HG03159 (cell line): Measurements from ENCODE around the gene SLCO2A1.

ENCODE experiments used
- ATAC-seq: cut with Tn5 transposase; IDR thresholded peaks from one replicate; pipeline ENCODE4 v1.9.1; 2021; ENCODE audit warnings: mild to moderate bottlenecking, moderate library complexity; ENCODE audit not compliant: unreplicated experiment

The SLCO2A1 gene

GRCh38 chr3:134035836-134036235, 6.1 kb upstream of the SLCO2A1 start:
- ATAC-seq: no peak

- no peak for ATAC-seq
Observed at GRCh38 chr3:134034005-134034785, 4.5 kb upstream of the SLCO2A1 start.

GRCh38 chr3:134033315-134033996, 3.7 kb upstream of the SLCO2A1 start:
- no peak for ATAC-seq

- ATAC-seq: no peak
Observed at GRCh38 chr3:134031348-134031915, 1.7 kb upstream of the SLCO2A1 start.

- ATAC-seq: no peak
Observed at GRCh38 chr3:134030379-134031347, 938 bp upstream of the SLCO2A1 start.

- no peak for ATAC-seq
Observed at GRCh38 chr3:134029256-134029733, 430 bp downstream of the SLCO2A1 start.

GRCh38 chr3:134028486-134029255, 1.1 kb downstream of the SLCO2A1 start:
- ATAC-seq: no peak

GRCh38 chr3:134027631-134028030, 2.1 kb downstream of the SLCO2A1 start:
- no peak for ATAC-seq

GRCh38 chr3:134020135-134020680, 9.5 kb downstream of the SLCO2A1 start:
- no peak for ATAC-seq

- ATAC-seq: no peak
Observed at GRCh38 chr3:134018850-134019249, 10.9 kb downstream of the SLCO2A1 start.

- no peak for ATAC-seq
Observed at GRCh38 chr3:134018406-134018805, 11.3 kb downstream of the SLCO2A1 start.

- ATAC-seq: no peak
Observed at GRCh38 chr3:134017490-134017889, 12.2 kb downstream of the SLCO2A1 start.

- no peak for ATAC-seq
Observed at GRCh38 chr3:134014270-134014669, 15.5 kb downstream of the SLCO2A1 start.

GRCh38 chr3:134013280-134013679, 16.4 kb downstream of the SLCO2A1 start:
- no peak for ATAC-seq

- no peak for ATAC-seq
Observed at GRCh38 chr3:134009345-134010000, 20.3 kb downstream of the SLCO2A1 start.

- no peak for ATAC-seq
Observed at GRCh38 chr3:134008630-134009156, 21.0 kb downstream of the SLCO2A1 start.

GRCh38 chr3:134007819-134008218, 21.9 kb downstream of the SLCO2A1 start:
- no peak for ATAC-seq

- ATAC-seq: no peak
Observed at GRCh38 chr3:134004841-134005240, 24.9 kb downstream of the SLCO2A1 start.

- ATAC-seq: no peak
Observed at GRCh38 chr3:134003066-134003465, 26.7 kb downstream of the SLCO2A1 start.
